Measurements from ENCODE around the gene CHST11.

CHST11 gene

GRCh38 chr12:104627231-104627989 is 170.7 kb downstream of the CHST11 start:
- TF ChIP-seq ZFX (IDR thresholded peaks at IDR 0.05; ENCODE audit: borderline replicate concordance) (no peak), CTCF (IDR thresholded peaks at IDR 0.05) (no peak)

GRCh38 chr12:104627990-104628830 is 171.5 kb downstream of the CHST11 start:
- H3K27ac ChIP-seq: no peak overlapping the region
- TF ChIP-seq ZFX (IDR thresholded peaks at IDR 0.05; ENCODE audit: borderline replicate concordance): no peak
- TF ChIP-seq CTCF (IDR thresholded peaks at IDR 0.05): no peak

More at GRCh38 chr12:104627231-104627989, 170.7 kb downstream of the CHST11 start:
- no peak overlapping the region for H3K27ac ChIP-seq

- no peak for TF ChIP-seq ZFX (IDR thresholded peaks at IDR 0.05; ENCODE audit: borderline replicate concordance)
- no peak for TF ChIP-seq CTCF (IDR thresholded peaks at IDR 0.05)
- no peak overlapping the region for H3K27ac ChIP-seq
Observed at GRCh38 chr12:104628831-104629135, 172.0 kb downstream of the CHST11 start.

GRCh38 chr12:104630230-104630670 is 173.5 kb downstream of the CHST11 start:
- no peak for TF ChIP-seq CTCF (IDR thresholded peaks at IDR 0.05)
- no peak for TF ChIP-seq ZFX (IDR thresholded peaks at IDR 0.05; ENCODE audit: borderline replicate concordance)
- no peak overlapping the region for H3K27ac ChIP-seq

- no peak overlapping the region for H3K27ac ChIP-seq
- TF ChIP-seq ZFX (IDR thresholded peaks at IDR 0.05; ENCODE audit: borderline replicate concordance) (no peak), CTCF (IDR thresholded peaks at IDR 0.05) (no peak)
Observed at GRCh38 chr12:104631867-104632266, 175.1 kb downstream of the CHST11 start.

GRCh38 chr12:104632724-104633201 is 176.0 kb downstream of the CHST11 start:
- H3K27ac ChIP-seq: no peak overlapping the region
- TF ChIP-seq ZFX (IDR thresholded peaks at IDR 0.05; ENCODE audit: borderline replicate concordance) (no peak), CTCF (IDR thresholded peaks at IDR 0.05) (no peak)

GRCh38 chr12:104634044-104634443 is 177.3 kb downstream of the CHST11 start:
- TF ChIP-seq CTCF (IDR thresholded peaks at IDR 0.05) (no peak), ZFX (IDR thresholded peaks at IDR 0.05; ENCODE audit: borderline replicate concordance) (no peak)
- no peak overlapping the region for H3K27ac ChIP-seq

All from 22Rv1 (cell line).